ENCODE data around the gene PPP2R3A. TPM values are rescaled to one million over a fixed set of nuclear protein-coding genes. Genes with fewer than 3 reads are reported as not detected.
A peak's percentile ranks its signal among the peaks of the same experiment; 100 is the strongest.
"Not testable (repeated sequence)": the region's sequence is repeated elsewhere in the genome, so short reads cannot be mapped to it uniquely, and the experiment has no call there.

PPP2R3A gene
- total RNA-seq, 1 donor from 2014 or later = 14.8 TPM

- DNase-seq (ENCODE audit: low spot score) = no peak
- peaks cover 8% of the 10 kb centered on the region for H3K4me1 Mint-ChIP-seq (ENCODE audit: low read depth)
- no peaks in the 10 kb centered on the region for H3K9me3 Mint-ChIP-seq (ENCODE audit: low read depth)
- no peak overlapping the region for H3K27ac Mint-ChIP-seq (ENCODE audit: unreplicated experiment)
- H3K27me3 Mint-ChIP-seq (ENCODE audit: low read depth) = no peaks in the 10 kb centered on the region
- TF ChIP-seq CTCF (IDR thresholded peaks at IDR 0.05) = peak; percentile 90
- no peak overlapping the region for H3K4me3 Mint-ChIP-seq (ENCODE audit: unreplicated experiment)
- H3K36me3 Mint-ChIP-seq (ENCODE audit: low read depth) = peaks cover 7% of the 10 kb centered on the region
These were observed 113.2 kb downstream of the PPP2R3A start for GRCh38 chr3:136078421-136079364.

- not testable (repeated sequence) for DNase-seq (ENCODE audit: low spot score); H3K27ac Mint-ChIP-seq (ENCODE audit: unreplicated experiment); H3K9me3 Mint-ChIP-seq (ENCODE audit: low read depth); H3K27me3 Mint-ChIP-seq (ENCODE audit: low read depth); H3K4me3 Mint-ChIP-seq (ENCODE audit: unreplicated experiment); H3K4me1 Mint-ChIP-seq (ENCODE audit: low read depth)
- H3K36me3 Mint-ChIP-seq (ENCODE audit: low read depth) = peaks cover 22% of the 10 kb centered on the region
These were observed 118.3 kb downstream of the PPP2R3A start for GRCh38 chr3:136083641-136084382.

GRCh38 chr3:136085067-136085466 is 119.5 kb downstream of the PPP2R3A start:
- H3K36me3 Mint-ChIP-seq (ENCODE audit: low read depth) = peaks cover 23% of the 10 kb centered on the region
- H3K4me3 Mint-ChIP-seq (ENCODE audit: unreplicated experiment); DNase-seq (ENCODE audit: low spot score); H3K27me3 Mint-ChIP-seq (ENCODE audit: low read depth); H3K4me1 Mint-ChIP-seq (ENCODE audit: low read depth); H3K9me3 Mint-ChIP-seq (ENCODE audit: low read depth); H3K27ac Mint-ChIP-seq (ENCODE audit: unreplicated experiment): not testable (repeated sequence)

GRCh38 chr3:136093771-136094170 is 128.2 kb downstream of the PPP2R3A start:
- Mint-ChIP-seq H3K27me3 (ENCODE audit: low read depth) (no peaks in the 10 kb centered on the region), H3K36me3 (ENCODE audit: low read depth) (peaks cover 25% of the 10 kb centered on the region), H3K9me3 (ENCODE audit: low read depth) (peaks cover under 1% of the 10 kb centered on the region), H3K4me3 (ENCODE audit: unreplicated experiment) (no peak overlapping the region), H3K4me1 (ENCODE audit: low read depth) (no peaks in the 10 kb centered on the region), H3K27ac (ENCODE audit: unreplicated experiment) (no peak overlapping the region)
- no peak for TF ChIP-seq CTCF (IDR thresholded peaks at IDR 0.05)
- DNase-seq (ENCODE audit: low spot score) = no peak

GRCh38 chr3:136105044-136105443 is 139.5 kb downstream of the PPP2R3A start:
- no peak overlapping the region for H3K27ac Mint-ChIP-seq (ENCODE audit: unreplicated experiment)
- H3K27me3 Mint-ChIP-seq (ENCODE audit: low read depth) = no peaks in the 10 kb centered on the region
- peaks cover 18% of the 10 kb centered on the region for H3K36me3 Mint-ChIP-seq (ENCODE audit: low read depth)
- H3K9me3 Mint-ChIP-seq (ENCODE audit: low read depth) = no peaks in the 10 kb centered on the region
- TF ChIP-seq CTCF (IDR thresholded peaks at IDR 0.05) = no peak
- no peak for DNase-seq (ENCODE audit: low spot score)
- no peak overlapping the region for H3K4me3 Mint-ChIP-seq (ENCODE audit: unreplicated experiment)
- no peaks in the 10 kb centered on the region for H3K4me1 Mint-ChIP-seq (ENCODE audit: low read depth)

- TF ChIP-seq CTCF (IDR thresholded peaks at IDR 0.05) = no peak
- Mint-ChIP-seq H3K27me3 (ENCODE audit: low read depth) (no peaks in the 10 kb centered on the region), H3K27ac (ENCODE audit: unreplicated experiment) (no peak overlapping the region), H3K4me1 (ENCODE audit: low read depth) (no peaks in the 10 kb centered on the region), H3K4me3 (ENCODE audit: unreplicated experiment) (no peak overlapping the region), H3K36me3 (ENCODE audit: low read depth) (peaks cover 20% of the 10 kb centered on the region), H3K9me3 (ENCODE audit: low read depth) (no peaks in the 10 kb centered on the region)
- DNase-seq (ENCODE audit: low spot score) = no peak
These were observed 140.6 kb downstream of the PPP2R3A start for GRCh38 chr3:136106101-136106500.

Data from chondrocyte (in vitro differentiated cells).